Chondrocyte (in vitro differentiated cells): Measurements from ENCODE around the gene ABL1. TPM values are rescaled to one million over a fixed set of nuclear protein-coding genes. Genes with fewer than 3 reads are reported as not detected.

Experiments
- DNase-seq: peaks from one replicate; pipeline ENCODE4 v3.0.0; 2021; ENCODE audit warnings: mixed read lengths, low spot score
- H3K27ac Mint-ChIP-seq: one replicate; pipeline ENCODE4 v1.8.0; 2021; ENCODE audit warnings: mild to moderate bottlenecking, moderate library complexity, mixed read lengths; ENCODE audit not compliant: unreplicated experiment
- H3K27me3 Mint-ChIP-seq: 2 replicates; pipeline ENCODE4 v1.8.0; 2021; ENCODE audit warnings: low read depth, mixed read lengths
- H3K36me3 Mint-ChIP-seq: 2 replicates; pipeline ENCODE4 v1.8.0; 2021; ENCODE audit warnings: low read depth, mixed read lengths
- H3K4me1 Mint-ChIP-seq: 2 replicates; pipeline ENCODE4 v1.8.0; 2021; ENCODE audit warnings: low read depth, mild to moderate bottlenecking, mixed read lengths
- H3K4me3 Mint-ChIP-seq: one replicate; pipeline ENCODE4 v1.8.0; 2021; ENCODE audit warnings: mild to moderate bottlenecking, moderate library complexity, mixed read lengths; ENCODE audit not compliant: unreplicated experiment
- H3K9me3 Mint-ChIP-seq: 2 replicates; pipeline ENCODE4 v1.8.0; 2021; ENCODE audit warnings: low read depth, mixed read lengths
- total RNA-seq: library from RNA; stranded (reverse); gene quantifications from 3 replicates; pipeline ENCODE4 v1.2.1, GENCODE V29; 2021
- TF ChIP-seq, protein P1 (sequence below): fragments of 200-600 bp; sonication (generic); IDR thresholded peaks from 2 replicates; pipeline ENCODE4 v1.5.0; 2021; ENCODE audit warnings: antibody characterized with exemption, mild to moderate bottlenecking, moderate library complexity

Gene ABL1
- total RNA-seq, 1 donor from 2014 or later: 93.7 TPM

DNA sequence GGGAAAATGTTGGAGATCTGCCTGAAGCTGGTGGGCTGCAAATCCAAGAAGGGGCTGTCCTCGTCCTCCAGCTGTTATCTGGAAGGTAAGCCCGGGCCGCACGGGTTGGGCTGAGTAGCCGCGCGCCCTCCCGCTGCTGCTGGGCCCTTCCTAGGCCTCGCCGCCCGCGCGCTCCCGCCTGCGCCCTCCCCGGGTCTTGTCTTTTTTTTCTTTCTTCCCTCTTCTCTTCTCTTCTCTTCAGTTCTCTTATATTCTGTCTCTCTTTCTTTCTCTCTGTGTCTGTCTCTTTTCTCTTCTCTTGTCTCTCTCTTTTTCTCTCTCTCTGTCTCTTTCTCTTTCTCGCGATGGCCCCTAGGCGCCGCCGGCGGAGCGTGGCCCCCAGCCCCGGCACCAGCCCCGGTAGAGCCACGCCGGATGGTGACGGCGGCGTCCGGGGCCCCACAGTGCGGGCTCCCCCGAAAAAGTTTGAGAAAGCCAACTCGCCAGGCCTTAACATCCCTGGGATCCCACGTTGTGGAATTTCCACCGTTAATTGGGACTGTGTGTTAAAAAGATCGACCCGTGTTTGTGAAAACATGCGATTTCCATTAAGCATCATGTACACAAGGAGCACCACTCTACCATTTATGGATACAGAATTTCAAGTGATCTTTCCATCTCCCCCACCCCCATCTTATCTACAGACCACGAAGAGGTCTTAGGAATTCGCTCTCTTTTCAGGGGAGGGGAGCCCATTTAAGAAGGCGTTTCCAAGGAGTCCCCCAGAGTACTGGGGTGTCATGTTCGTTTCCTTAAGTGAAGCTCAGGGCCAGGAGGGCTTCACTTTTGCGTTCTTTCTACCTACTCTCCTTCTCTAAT is 616 bp downstream of the ABL1 start:
- H3K27me3 Mint-ChIP-seq: no peaks in the 10 kb centered on the region
- peaks cover 59% of the 10 kb centered on the region for H3K4me1 Mint-ChIP-seq
- H3K4me3 Mint-ChIP-seq: peak overlapping the region; percentile 97
- H3K9me3 Mint-ChIP-seq: no peaks in the 10 kb centered on the region
- no peak for DNase-seq
- H3K36me3 Mint-ChIP-seq: no peaks in the 10 kb centered on the region
- peak overlapping the region; percentile 100 for H3K27ac Mint-ChIP-seq
- TF ChIP-seq, protein P1, sequence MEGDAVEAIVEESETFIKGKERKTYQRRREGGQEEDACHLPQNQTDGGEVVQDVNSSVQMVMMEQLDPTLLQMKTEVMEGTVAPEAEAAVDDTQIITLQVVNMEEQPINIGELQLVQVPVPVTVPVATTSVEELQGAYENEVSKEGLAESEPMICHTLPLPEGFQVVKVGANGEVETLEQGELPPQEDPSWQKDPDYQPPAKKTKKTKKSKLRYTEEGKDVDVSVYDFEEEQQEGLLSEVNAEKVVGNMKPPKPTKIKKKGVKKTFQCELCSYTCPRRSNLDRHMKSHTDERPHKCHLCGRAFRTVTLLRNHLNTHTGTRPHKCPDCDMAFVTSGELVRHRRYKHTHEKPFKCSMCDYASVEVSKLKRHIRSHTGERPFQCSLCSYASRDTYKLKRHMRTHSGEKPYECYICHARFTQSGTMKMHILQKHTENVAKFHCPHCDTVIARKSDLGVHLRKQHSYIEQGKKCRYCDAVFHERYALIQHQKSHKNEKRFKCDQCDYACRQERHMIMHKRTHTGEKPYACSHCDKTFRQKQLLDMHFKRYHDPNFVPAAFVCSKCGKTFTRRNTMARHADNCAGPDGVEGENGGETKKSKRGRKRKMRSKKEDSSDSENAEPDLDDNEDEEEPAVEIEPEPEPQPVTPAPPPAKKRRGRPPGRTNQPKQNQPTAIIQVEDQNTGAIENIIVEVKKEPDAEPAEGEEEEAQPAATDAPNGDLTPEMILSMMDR: peak; percentile 35

DNA sequence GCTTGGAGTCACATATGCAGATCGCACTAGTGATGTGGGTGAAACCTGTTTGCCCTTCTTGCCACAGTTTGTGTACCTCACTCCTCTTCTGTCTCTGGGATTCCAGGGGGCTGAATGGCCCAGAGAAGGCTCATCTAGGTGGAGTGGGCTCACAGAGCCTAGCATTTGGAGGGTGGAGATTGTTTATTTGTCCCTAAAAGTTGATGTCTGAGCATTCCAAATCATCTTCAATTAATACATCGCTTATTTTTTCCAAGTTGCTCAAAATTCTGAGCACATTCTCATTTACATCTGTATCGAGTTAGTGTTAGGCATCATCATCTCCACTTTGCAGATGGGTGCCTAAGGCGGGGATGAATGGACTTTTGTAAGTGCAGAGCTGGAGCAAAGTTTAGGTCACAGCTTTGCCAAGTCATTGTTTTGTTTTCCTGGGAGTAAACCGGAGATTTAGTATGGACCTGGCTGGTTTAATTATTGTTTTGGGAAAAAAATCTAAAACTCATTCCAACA is 2.0 kb downstream of the ABL1 start:
- Mint-ChIP-seq H3K4me3 (peak overlapping the region; percentile 97), H3K36me3 (no peaks in the 10 kb centered on the region), H3K4me1 (peaks cover 68% of the 10 kb centered on the region), H3K9me3 (no peaks in the 10 kb centered on the region), H3K27me3 (no peaks in the 10 kb centered on the region), H3K27ac (peak overlapping the region; percentile 100)
- no peak for DNase-seq
- TF ChIP-seq, protein P1: no peak

- Mint-ChIP-seq H3K4me3 (peak overlapping the region; percentile 97), H3K27ac (peak overlapping the region; percentile 100), H3K36me3 (no peaks in the 10 kb centered on the region), H3K4me1 (peaks cover 74% of the 10 kb centered on the region), H3K27me3 (no peaks in the 10 kb centered on the region), H3K9me3 (no peaks in the 10 kb centered on the region)
- TF ChIP-seq, protein P1: no peak
- no peak for DNase-seq
Measured at GRCh38 chr9:130837643-130838042, 2.6 kb downstream of the ABL1 start.

GRCh38 chr9:130839132-130840111 is 4.4 kb downstream of the ABL1 start:
- Mint-ChIP-seq H3K4me1 (peaks cover 78% of the 10 kb centered on the region), H3K9me3 (no peaks in the 10 kb centered on the region), H3K27me3 (no peaks in the 10 kb centered on the region), H3K36me3 (no peaks in the 10 kb centered on the region), H3K27ac (peak overlapping the region; percentile 10), H3K4me3 (no peak overlapping the region)
- DNase-seq: no peak
- TF ChIP-seq, protein P1: no peak

GRCh38 chr9:130842545-130842944 is 7.5 kb downstream of the ABL1 start:
- no peak for DNase-seq
- Mint-ChIP-seq H3K36me3 (no peaks in the 10 kb centered on the region), H3K9me3 (no peaks in the 10 kb centered on the region), H3K4me3 (no peak overlapping the region), H3K27ac (peak overlapping the region; percentile 62), H3K4me1 (peaks cover 92% of the 10 kb centered on the region), H3K27me3 (no peaks in the 10 kb centered on the region)
- TF ChIP-seq, protein P1: no peak
